Epithelial cell of umbilical artery (primary cell): ENCODE data around the gene ZBTB21. TPM values are rescaled to one million over a fixed set of nuclear protein-coding genes. Genes with fewer than 3 reads are reported as not detected.

Source experiments
- total RNA-seq: library from RNA; depleted of rRNA; stranded (reverse); fragments of >200 nt; gene quantifications from 2 replicates; pipeline ENCODE4 v1.2.3, GENCODE V29; 2014

Gene ZBTB21
- 3.6 and 6.5 TPM in 2 replicates for total RNA-seq

DNA sequence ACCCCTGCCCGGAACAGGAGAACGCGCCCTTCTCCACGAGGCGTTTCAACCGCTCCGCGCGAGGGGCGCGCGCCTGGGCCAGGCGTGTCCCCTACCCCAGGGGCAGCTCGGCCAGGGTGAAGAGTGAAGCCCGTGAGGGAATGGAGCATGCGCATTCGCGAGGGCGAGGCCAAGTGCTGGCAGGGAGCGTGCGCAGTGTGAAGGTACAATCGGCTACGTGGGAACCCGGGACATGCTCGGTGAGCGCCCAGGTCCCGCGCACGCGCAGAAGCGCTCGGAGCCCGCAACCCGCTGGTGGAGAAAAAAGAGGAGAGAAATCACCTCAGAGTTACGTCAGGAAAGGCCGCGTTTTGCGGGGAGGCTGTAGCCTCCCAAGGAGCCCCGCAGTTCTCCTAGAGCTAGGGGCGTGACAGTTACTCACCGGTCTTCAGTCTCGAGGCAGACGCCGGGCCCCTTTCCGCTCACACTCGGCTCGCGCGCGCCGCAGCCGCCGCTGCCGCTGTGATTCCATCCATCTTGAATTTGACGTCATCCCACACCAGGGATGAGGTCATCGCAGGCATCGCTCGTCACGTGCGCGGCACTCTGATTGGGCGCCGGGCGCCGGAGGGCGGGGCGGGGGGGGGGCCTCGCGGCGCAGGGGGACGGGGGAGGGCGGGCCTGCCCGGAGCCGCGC, at the start of gene ZBTB21:
ZBTB21 (minus strand) TSS at position 530 of the 676 bp plus-strand sequence. CDS start 16,265 bp downstream, outside the sequence.

GRCh38 chr21:41953831-41954653, 56.1 kb downstream of the ZBTB21 start, which contains the start of gene C2CD2:
Gene C2CD2 (minus strand): TSS chr21:41954018. CDS start chr21:41953648, 370 bp downstream.

Other genes starting within 250 kb of the ZBTB21 start
- not detected in 2 replicates for gene RIPK4, start 243.3 kb downstream of the ZBTB21 start, total RNA-seq
- 3.2 and 3.9 TPM in 2 replicates for gene PRDM15, start 131.0 kb downstream of the ZBTB21 start, total RNA-seq
- gene C2CD2, start 56.3 kb downstream of the ZBTB21 start, total RNA-seq: 21.1 and 35.3 TPM in 2 replicates
- not detected in 2 replicates for gene UMODL1, start 61.0 kb upstream of the ZBTB21 start, total RNA-seq
- 20.2 and 35.1 TPM in 2 replicates for gene ABCG1, start 208.8 kb upstream of the ZBTB21 start, total RNA-seq